Stimulated activated naive B cell treated with anti-CD40 and anti-IgM and Interleukin-4, amounts not matched to agents 10 μg/mL and 1 μg/mL and 100 μg/mL, for 72 hours (primary cell): ENCODE results near the gene GPR62.
"Not testable (repeated sequence)": the region's sequence is repeated elsewhere in the genome, so short reads cannot be mapped to it uniquely, and the experiment has no call there.

Experiments
- ATAC-seq, 2 donors: fragments of 150-1000 bp; cut with Tn5 transposase; replicated peaks; 2 replicates each; pipeline ENCODE4 v1.10.0; 2021; ENCODE audit warnings: moderate library complexity in 1 of 2
- DNase-seq: peaks from one replicate; pipeline ENCODE4 v3.0.0; 2021
- H3K27ac Mint-ChIP-seq: one replicate; pipeline ENCODE4 v1.8.0; 2022; ENCODE audit warnings: mild to moderate bottlenecking, mixed read lengths
- H3K27me3 Mint-ChIP-seq, 2 donors: one replicate each; pipeline ENCODE4 v1.8.0; 2022; ENCODE audit warnings: mixed read lengths in 2 of 2
- H3K36me3 Mint-ChIP-seq, 2 donors: one replicate each; pipeline ENCODE4 v1.8.0; 2022; ENCODE audit warnings: mixed read lengths in 2 of 2, mild to moderate bottlenecking in 1 of 2
- H3K4me1 Mint-ChIP-seq, 2 donors: one replicate each; pipeline ENCODE4 v1.8.0; 2022; ENCODE audit warnings: mixed read lengths in 2 of 2, mild to moderate bottlenecking in 1 of 2
- H3K4me3 Mint-ChIP-seq, 2 donors: one replicate each; pipeline ENCODE4 v1.8.0; 2022; ENCODE audit warnings: mild to moderate bottlenecking in 2 of 2, mixed read lengths in 2 of 2, moderate library complexity in 1 of 2
- H3K9me3 Mint-ChIP-seq, 2 donors: one replicate each; pipeline ENCODE4 v1.8.0; 2022; ENCODE audit warnings: mixed read lengths in 2 of 2, mild to moderate bottlenecking in 1 of 2

GPR62 gene

DNA sequence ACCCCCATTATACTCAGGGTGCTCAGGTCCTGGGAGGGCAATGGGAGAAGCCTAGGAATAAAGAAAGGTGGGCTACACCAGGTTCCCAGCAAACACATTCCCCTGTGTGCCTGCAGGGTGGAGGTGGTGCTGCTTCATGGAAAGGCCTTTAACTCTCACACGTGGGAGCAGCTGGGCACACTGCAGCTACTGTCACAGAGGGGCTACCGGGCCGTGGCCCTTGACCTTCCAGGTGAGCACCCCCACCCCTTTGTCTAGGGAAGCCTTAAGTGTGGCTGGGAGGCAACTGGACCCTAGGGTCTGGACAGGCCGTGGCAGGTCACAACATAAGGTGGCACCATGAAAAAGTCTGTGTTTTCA lies 22.9 kb downstream of the GPR62 start:
- no peak overlapping the region for H3K4me3 Mint-ChIP-seq
- ATAC-seq (no peak), DNase-seq (no peak)
- peaks cover 35 to 59% of the 10 kb centered on the region in 2 donors for H3K4me1 Mint-ChIP-seq
- no peaks in the 10 kb centered on the region for H3K9me3 Mint-ChIP-seq
- no peak overlapping the region for H3K27ac Mint-ChIP-seq
- H3K36me3 Mint-ChIP-seq: peaks cover 2 to 11% of the 10 kb centered on the region in 2 donors
- no peaks in the 10 kb centered on the region for H3K27me3 Mint-ChIP-seq

- H3K36me3 Mint-ChIP-seq: peaks cover 0 to 6% of the 10 kb centered on the region in 2 donors
- no peak for ATAC-seq
- H3K4me3 Mint-ChIP-seq: no peak overlapping the region
- H3K4me1 Mint-ChIP-seq: peaks cover 36 to 61% of the 10 kb centered on the region in 2 donors
- H3K27me3 Mint-ChIP-seq: no peaks in the 10 kb centered on the region
- peak overlapping the region; percentile 37 for H3K27ac Mint-ChIP-seq
- no peaks in the 10 kb centered on the region for H3K9me3 Mint-ChIP-seq
- no peak for DNase-seq
These were observed 25.1 kb downstream of the GPR62 start for GRCh38 chr3:51980253-51980652.

GRCh38 chr3:51982352-51982837 lies 27.2 kb downstream of the GPR62 start:
- H3K4me1 Mint-ChIP-seq: peaks cover 28 to 43% of the 10 kb centered on the region in 2 donors
- peaks cover 0 to 6% of the 10 kb centered on the region in 2 donors for H3K36me3 Mint-ChIP-seq
- H3K4me3 Mint-ChIP-seq: peak overlapping the region; percentile 91
- H3K9me3 Mint-ChIP-seq: no peaks in the 10 kb centered on the region
- peak; percentile 61 to 64 for ATAC-seq
- H3K27ac Mint-ChIP-seq: peak overlapping the region; percentile 96
- peak; percentile 39 for DNase-seq
- H3K27me3 Mint-ChIP-seq: no peaks in the 10 kb centered on the region

DNA sequence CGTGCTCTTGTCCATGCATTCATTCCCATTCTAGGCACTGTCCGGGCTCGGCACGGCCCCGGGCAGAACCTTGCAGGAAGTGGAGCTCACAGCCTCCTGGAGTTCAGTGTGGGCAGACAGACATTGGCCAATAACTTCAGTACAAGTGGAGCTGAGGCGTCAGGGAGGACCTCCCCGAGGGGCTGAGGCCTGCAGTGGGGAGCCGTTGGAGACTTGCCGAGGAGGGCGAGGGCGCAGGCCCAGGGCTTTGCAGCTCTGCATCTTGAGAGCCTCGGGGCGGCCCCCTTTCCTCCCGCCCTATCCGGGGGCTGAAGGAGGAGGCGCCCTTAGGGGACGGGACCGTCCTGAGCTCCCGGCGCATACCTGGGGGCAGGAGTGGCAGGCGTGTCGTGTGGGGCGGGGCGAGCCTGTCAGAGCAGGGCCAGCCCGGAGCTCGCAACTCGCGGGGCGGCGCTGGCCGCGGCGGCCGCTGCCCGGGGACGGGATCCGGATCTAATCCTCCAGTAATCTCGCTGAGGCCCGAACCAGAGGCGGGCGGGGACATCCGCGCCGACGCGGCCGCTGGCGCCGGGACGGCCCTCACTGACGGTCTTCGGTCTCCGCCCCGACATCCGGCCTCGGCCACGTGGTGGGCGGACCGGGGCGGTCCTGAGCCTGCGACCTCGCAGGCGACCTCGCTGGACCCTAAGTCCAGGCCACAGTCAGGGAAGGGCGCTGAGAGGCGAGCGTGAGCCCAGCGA lies 27.8 kb downstream of the GPR62 start, which contains the start of gene ACY1:
ACY1 (plus strand) TSS at position 698 of the 740 bp plus-strand sequence. CDS start 530 bp downstream, outside the sequence.
- H3K4me3 Mint-ChIP-seq: peak within 1 kb of the TSS; percentile 91

GRCh38 chr3:51983578-51984268 lies 28.5 kb downstream of the GPR62 start:
- Mint-ChIP-seq H3K27ac (peak overlapping the region; percentile 96), H3K4me1 (peaks cover 26 to 51% of the 10 kb centered on the region in 2 donors), H3K9me3 (no peaks in the 10 kb centered on the region), H3K4me3 (peak overlapping the region; percentile 91), H3K36me3 (peaks cover 2 to 10% of the 10 kb centered on the region in 2 donors), H3K27me3 (no peaks in the 10 kb centered on the region)
- ATAC-seq (peak in 1 of 2 donors; percentile 0), DNase-seq (no peak)

More for the DNA sequence above, 27.8 kb downstream of the GPR62 start, which contains the start of gene ACY1:
- DNase-seq: peak; percentile 82
- no peaks in the 10 kb centered on the region for H3K9me3 Mint-ChIP-seq
- peak within 1 kb of the TSS; percentile 96 for H3K27ac Mint-ChIP-seq
- peaks cover 0 to 6% of the 10 kb centered on the region in 2 donors for H3K36me3 Mint-ChIP-seq
- ATAC-seq: peak; percentile 89
- H3K4me1 Mint-ChIP-seq: peaks cover 26 to 44% of the 10 kb centered on the region in 2 donors
- no peaks in the 10 kb centered on the region for H3K27me3 Mint-ChIP-seq

DNA sequence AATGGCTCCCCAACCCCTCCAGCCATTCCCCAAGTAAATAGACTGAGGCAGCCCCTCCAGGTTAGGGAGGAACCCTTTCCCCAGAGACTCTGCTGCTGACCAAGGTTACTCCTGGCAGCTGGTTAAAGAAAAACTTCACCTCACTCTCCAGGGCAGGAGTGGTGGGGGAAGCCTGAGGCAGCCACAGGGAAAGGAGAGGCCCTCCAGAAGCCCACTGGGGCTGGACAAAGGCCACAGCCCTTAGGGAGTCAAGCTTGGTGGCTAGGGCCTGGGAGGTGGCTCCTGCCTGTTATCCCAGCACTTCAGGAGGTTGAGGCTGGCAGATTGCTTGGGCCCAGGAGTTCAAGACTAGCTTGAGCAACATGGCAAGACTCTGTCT lies 29.1 kb downstream of the GPR62 start:
- Mint-ChIP-seq H3K36me3 (peaks cover 3 to 14% of the 10 kb centered on the region in 2 donors), H3K4me3 (peak overlapping the region; percentile 91), H3K9me3 (no peaks in the 10 kb centered on the region), H3K27ac (peak overlapping the region; percentile 96), H3K27me3 (no peaks in the 10 kb centered on the region), H3K4me1 (peaks cover 26 to 57% of the 10 kb centered on the region in 2 donors)
- ATAC-seq (no peak), DNase-seq (no peak)

GRCh38 chr3:51985063-51985462 lies 29.9 kb downstream of the GPR62 start:
- Mint-ChIP-seq H3K4me1 (peaks cover 26 to 58% of the 10 kb centered on the region in 2 donors), H3K36me3 (peaks cover 3 to 14% of the 10 kb centered on the region in 2 donors), H3K9me3 (no peaks in the 10 kb centered on the region), H3K4me3 (no peak overlapping the region), H3K27me3 (no peaks in the 10 kb centered on the region), H3K27ac (peak overlapping the region; percentile 31)
- no peak for ATAC-seq
- no peak for DNase-seq

- no peaks in the 10 kb centered on the region for H3K9me3 Mint-ChIP-seq
- DNase-seq (no peak), ATAC-seq (no peak)
- no peaks in the 10 kb centered on the region for H3K27me3 Mint-ChIP-seq
- peaks cover 9 to 14% of the 10 kb centered on the region in 2 donors for H3K36me3 Mint-ChIP-seq
- H3K27ac Mint-ChIP-seq: peak overlapping the region; percentile 42
- H3K4me1 Mint-ChIP-seq: peaks cover 27 to 61% of the 10 kb centered on the region in 2 donors
- H3K4me3 Mint-ChIP-seq: no peak overlapping the region
These were observed 31.1 kb downstream of the GPR62 start for GRCh38 chr3:51986010-51986947.

GRCh38 chr3:51987568-51987967 lies 32.4 kb downstream of the GPR62 start:
- ATAC-seq: no peak
- Mint-ChIP-seq H3K27ac (no peak overlapping the region), H3K4me1 (peaks cover 27 to 63% of the 10 kb centered on the region in 2 donors), H3K4me3 (no peak overlapping the region), H3K9me3 (no peaks in the 10 kb centered on the region), H3K27me3 (no peaks in the 10 kb centered on the region), H3K36me3 (peaks cover 18 to 26% of the 10 kb centered on the region in 2 donors)
- no peak for DNase-seq

- Mint-ChIP-seq H3K27me3 (no peaks in the 10 kb centered on the region), H3K9me3 (no peaks in the 10 kb centered on the region), H3K4me1 (peaks cover 24 to 61% of the 10 kb centered on the region in 2 donors), H3K4me3 (no peak overlapping the region), H3K27ac (peak overlapping the region; percentile 52), H3K36me3 (peaks cover 25 to 33% of the 10 kb centered on the region in 2 donors)
- no peak for ATAC-seq
- DNase-seq: no peak
These were observed 33.3 kb downstream of the GPR62 start for GRCh38 chr3:51988286-51989146.

DNA sequence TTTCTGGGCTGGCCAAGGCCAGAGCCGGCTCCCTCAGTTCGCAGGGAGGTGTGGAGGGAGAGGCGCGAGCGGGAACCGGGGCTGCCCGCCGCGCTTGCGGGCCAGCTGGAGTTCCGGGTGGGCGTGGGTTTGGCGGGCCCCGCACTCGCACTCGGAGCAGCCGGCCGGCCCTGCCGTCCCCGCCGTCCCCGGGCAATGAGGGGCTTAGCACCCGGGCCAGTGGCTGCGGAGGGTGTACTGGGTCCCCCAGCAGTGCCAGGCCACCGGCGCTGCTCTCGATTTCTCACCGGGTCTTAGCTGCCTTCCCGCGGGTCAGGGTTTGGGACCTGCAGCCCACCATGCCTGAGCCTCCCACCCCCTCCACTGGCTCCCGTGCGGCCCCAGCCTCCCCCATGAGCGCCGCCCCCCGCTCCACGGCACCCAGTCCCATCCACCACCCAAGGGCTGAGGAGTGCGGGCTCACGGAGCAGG lies 35.4 kb downstream of the GPR62 start:
- not testable (repeated sequence) for H3K27me3 Mint-ChIP-seq, DNase-seq, H3K4me3 Mint-ChIP-seq, ATAC-seq, H3K9me3 Mint-ChIP-seq
- H3K4me1 Mint-ChIP-seq: peaks cover 20 to 61% of the 10 kb centered on the region in 2 donors
- peaks cover 43 to 53% of the 10 kb centered on the region in 2 donors for H3K36me3 Mint-ChIP-seq
- peak overlapping the region; percentile 84 for H3K27ac Mint-ChIP-seq

- Mint-ChIP-seq H3K27me3 (no peaks in the 10 kb centered on the region), H3K4me3 (peak overlapping the region; percentile 48 to 53), H3K27ac (peak overlapping the region; percentile 79), H3K9me3 (no peaks in the 10 kb centered on the region), H3K4me1 (peaks cover 21 to 66% of the 10 kb centered on the region in 2 donors), H3K36me3 (peaks cover 47 to 57% of the 10 kb centered on the region in 2 donors)
- ATAC-seq (no peak), DNase-seq (no peak)
These were observed 37.0 kb downstream of the GPR62 start for GRCh38 chr3:51992017-51992682.
